Fibroblast of lung (primary cell): Measurements from ENCODE around the gene C20orf141. TPM values are rescaled to one million over a fixed set of nuclear protein-coding genes. Genes with fewer than 3 reads are reported as not detected.
A peak's percentile ranks its signal among the peaks of the same experiment; 100 is the strongest.

Source experiments
- DNase-seq, 2 donors: peaks; one replicate each; pipeline versions ENCODE4 v3.0.0 to v3.0.0-alpha.2; 2010; ENCODE audit warnings: low read depth in 2 of 2
- H2AFZ ChIP-seq: 2 replicates; pipeline ENCODE4 v1.5.1; 2012; ENCODE audit warnings: low read length, control low read depth, inconsistent platforms
- H3K27ac ChIP-seq: 2 replicates; pipeline ENCODE4 v1.5.1; 2011; ENCODE audit warnings: low read length, control low read depth; ENCODE audit not compliant: insufficient read depth
- H3K27me3 ChIP-seq: 2 replicates; pipeline ENCODE4 v1.5.1; 2011; ENCODE audit warnings: mild to moderate bottlenecking, low read length; ENCODE audit not compliant: control insufficient read depth, insufficient read depth
- H3K36me3 ChIP-seq: 2 replicates; pipeline ENCODE4 v1.5.1; 2011; ENCODE audit warnings: low read length; ENCODE audit not compliant: control insufficient read depth, insufficient read depth
- H3K4me1 ChIP-seq: 2 replicates; pipeline ENCODE4 v1.5.1; 2011; ENCODE audit warnings: low read length; ENCODE audit not compliant: control insufficient read depth, insufficient read depth; ENCODE audit errors: extremely low read depth
- H3K4me2 ChIP-seq: 2 replicates; pipeline ENCODE4 v1.5.1; 2011; ENCODE audit warnings: low read length, control low read depth; ENCODE audit not compliant: insufficient read depth; ENCODE audit errors: extremely low read depth
- H3K4me3 ChIP-seq, 4 experiments: fragments of 200-600 bp in 1 of 4; sonication (generic) in 1 of 4; replicated peaks in 1 of 4; 2 replicates each; pipeline ENCODE4 v1.5.1; 2011 to 2016; ENCODE audit warnings: low read length in 4 of 4, low read depth in 3 of 4, mild to moderate bottlenecking in 3 of 4, control low read depth in 2 of 4, inconsistent platforms in 1 of 4, mixed read lengths in 1 of 4; ENCODE audit not compliant: insufficient read depth in 1 of 4; ENCODE audit errors: control extremely low read depth in 1 of 4
- H3K79me2 ChIP-seq: 2 replicates; pipeline ENCODE4 v1.5.1; 2012; ENCODE audit warnings: mild to moderate bottlenecking, low read length, inconsistent platforms; ENCODE audit not compliant: control insufficient read depth, insufficient read depth
- H3K9ac ChIP-seq: 2 replicates; pipeline ENCODE4 v1.5.1; 2011; ENCODE audit warnings: mild to moderate bottlenecking, low read length, control low read depth; ENCODE audit not compliant: insufficient read depth
- H3K9me3 ChIP-seq: 2 replicates; pipeline ENCODE4 v1.5.1; 2012; ENCODE audit warnings: low read depth, low read length; ENCODE audit not compliant: control insufficient read depth, insufficient read depth
- H4K20me1 ChIP-seq: 2 replicates; pipeline ENCODE4 v1.5.1; 2011; ENCODE audit warnings: low read length; ENCODE audit not compliant: control insufficient read depth, insufficient read depth; ENCODE audit errors: extremely low read depth
- EZH2 ChIP-seq: IDR thresholded peaks from 2 replicates; pipeline ENCODE4 v1.5.1; 2012; ENCODE audit warnings: low read length, control low read depth, mild to moderate bottlenecking; ENCODE audit errors: missing control alignments
- polyA plus RNA-seq, 2 donors: library from polyadenylated mRNA; depleted of rRNA in 1 of 2; stranded (reverse) in 1 of 2; unstranded in 1 of 2; fragments of >200 nt; gene quantifications; 2 replicates each; pipeline ENCODE4 v1.2.1, GENCODE V29; 2011 to 2012; ENCODE audit warnings: missing spikeins in 1 of 2
- total RNA-seq: library from RNA; depleted of rRNA; stranded (reverse); fragments of >200 nt; gene quantifications from 2 replicates; pipeline ENCODE4 v1.2.1, GENCODE V29; 2014
- TF ChIP-seq, protein P1 (sequence below), 2 donors: IDR thresholded peaks in 1 of 2; conservative IDR thresholded peaks in 1 of 2; 1 replicate in 1 of 2; 2 replicates in 1 of 2; pipeline ENCODE4 v1.5.1; 2011 to 2012; ENCODE audit warnings: low read length in 2 of 2, control low read depth in 1 of 2, inconsistent platforms in 1 of 2, low read depth in 1 of 2, mild to moderate bottlenecking in 1 of 2

The C20orf141 gene
- total and polyA plus RNA-seq, 2 donors (not counting 1 experiment from before 2014, with no cell fraction given): 0.57 TPM; not detected in 1

DNA sequence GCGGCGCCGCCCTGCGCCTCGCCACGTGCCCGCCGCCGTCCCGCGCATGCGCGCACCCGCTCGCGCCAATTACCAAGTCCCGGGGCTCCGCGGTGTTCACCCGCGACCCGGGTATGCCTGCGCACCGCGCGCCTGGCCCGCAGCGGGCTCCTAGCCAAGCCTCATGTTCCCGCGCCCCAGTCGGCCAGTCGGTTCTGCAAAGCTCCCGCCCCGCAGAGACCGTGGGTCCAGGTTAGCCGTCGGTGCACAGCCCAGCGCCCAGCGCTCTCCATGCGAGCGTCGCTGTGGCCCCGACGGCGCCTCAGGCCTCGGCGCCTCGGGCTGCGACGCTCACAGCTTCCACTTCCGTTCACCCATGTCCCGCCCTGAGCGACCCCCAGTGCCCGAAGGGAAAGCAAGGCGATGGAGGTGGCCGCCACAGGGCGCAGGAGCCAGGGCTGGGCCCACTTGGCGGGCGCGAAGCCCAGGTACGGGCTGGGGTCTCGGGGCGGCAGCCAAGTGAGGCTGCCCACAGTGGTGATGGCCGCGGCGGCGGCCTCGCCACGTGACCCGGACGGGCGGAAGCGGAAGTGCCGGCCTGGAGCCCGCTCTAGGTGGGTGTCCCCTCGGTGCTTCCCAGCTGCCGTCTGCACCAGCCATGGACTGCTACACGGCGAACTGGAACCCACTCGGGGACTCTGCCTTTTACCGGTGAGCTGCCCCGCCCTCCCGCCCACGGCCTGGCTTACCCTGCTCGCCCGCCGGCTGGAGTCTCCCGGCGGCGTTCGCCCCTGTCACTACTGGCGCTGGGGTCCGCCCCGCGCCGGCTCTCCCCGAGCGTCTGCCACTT lies 25.6 kb downstream of the C20orf141 start, which contains the start of the genes PCED1A and VPS16:
PCED1A (minus strand) TSS at position 518 of the 829 bp plus-strand sequence. CDS start 743 bp downstream, outside the sequence.
VPS16 (plus strand) TSS at position 608 of the 829 bp plus-strand sequence; CDS start at position 638, 30 bp downstream.
- Histone ChIP-seq H3K4me3 (peak within 1 kb of the TSS; percentile 73 to 92 (median 82)), H4K20me1 (no peaks in the 10 kb centered on the region), H3K27me3 (no peaks in the 10 kb centered on the region), H3K4me2 (peak within 1 kb of the TSS; percentile 86), H3K79me2 (peaks cover 11% of the 10 kb centered on the region), H3K27ac (peak within 1 kb of the TSS; percentile 96), H3K4me1 (no peaks in the 10 kb centered on the region), H3K9me3 (no peaks in the 10 kb centered on the region), H2AFZ (peak within 1 kb of the TSS; percentile 94), H3K9ac (peak within 1 kb of the TSS; percentile 95), H3K36me3 (peaks cover 8% of the 10 kb centered on the region)
- TF ChIP-seq, protein P1, sequence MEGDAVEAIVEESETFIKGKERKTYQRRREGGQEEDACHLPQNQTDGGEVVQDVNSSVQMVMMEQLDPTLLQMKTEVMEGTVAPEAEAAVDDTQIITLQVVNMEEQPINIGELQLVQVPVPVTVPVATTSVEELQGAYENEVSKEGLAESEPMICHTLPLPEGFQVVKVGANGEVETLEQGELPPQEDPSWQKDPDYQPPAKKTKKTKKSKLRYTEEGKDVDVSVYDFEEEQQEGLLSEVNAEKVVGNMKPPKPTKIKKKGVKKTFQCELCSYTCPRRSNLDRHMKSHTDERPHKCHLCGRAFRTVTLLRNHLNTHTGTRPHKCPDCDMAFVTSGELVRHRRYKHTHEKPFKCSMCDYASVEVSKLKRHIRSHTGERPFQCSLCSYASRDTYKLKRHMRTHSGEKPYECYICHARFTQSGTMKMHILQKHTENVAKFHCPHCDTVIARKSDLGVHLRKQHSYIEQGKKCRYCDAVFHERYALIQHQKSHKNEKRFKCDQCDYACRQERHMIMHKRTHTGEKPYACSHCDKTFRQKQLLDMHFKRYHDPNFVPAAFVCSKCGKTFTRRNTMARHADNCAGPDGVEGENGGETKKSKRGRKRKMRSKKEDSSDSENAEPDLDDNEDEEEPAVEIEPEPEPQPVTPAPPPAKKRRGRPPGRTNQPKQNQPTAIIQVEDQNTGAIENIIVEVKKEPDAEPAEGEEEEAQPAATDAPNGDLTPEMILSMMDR (conservative IDR thresholded peaks at IDR 0.05 in 1 of 2, IDR thresholded peaks at IDR 0.05 in 1 of 2; ENCODE audit: low read depth in 1 of 2, low read length in 2 of 2): no peak
- TF ChIP-seq EZH2: no peak
- DNase-seq: peak; percentile 85 to 86

DNA sequence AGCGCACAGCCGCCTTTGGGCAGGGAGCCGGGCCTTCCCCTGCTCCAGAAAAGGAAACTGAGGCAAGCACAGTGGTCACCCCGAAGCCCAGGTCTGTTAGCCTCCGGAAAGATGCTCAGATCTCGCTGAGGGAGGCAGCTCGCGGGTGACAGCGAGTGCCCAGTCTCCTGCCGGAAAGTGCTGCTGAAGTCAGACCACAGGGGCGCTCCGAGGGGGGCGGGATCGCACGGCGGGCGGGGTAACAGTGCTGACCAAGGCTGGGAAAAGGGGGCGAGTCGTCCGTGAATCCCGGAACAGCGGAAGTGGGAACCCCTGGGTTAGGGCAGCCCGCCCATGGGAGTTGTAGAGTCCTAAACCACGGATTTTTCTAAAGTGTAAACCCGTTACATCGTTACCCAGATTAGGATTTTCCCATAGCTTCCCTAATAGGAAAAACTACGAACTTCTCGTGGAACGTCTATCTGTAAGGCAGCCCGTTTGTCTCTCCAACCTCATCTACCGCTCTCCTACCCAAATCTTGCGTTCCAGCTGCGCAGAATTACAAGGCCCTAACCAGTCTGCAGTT lies 26.3 kb downstream of the C20orf141 start:
- Histone ChIP-seq H3K79me2 (peaks cover 11% of the 10 kb centered on the region), H3K36me3 (peaks cover 7% of the 10 kb centered on the region), H3K9ac (peak overlapping the region; percentile 82), H3K4me3 (peak overlapping the region; percentile 63 to 92 (median 78)), H2AFZ (peak overlapping the region; percentile 78), H3K4me1 (no peaks in the 10 kb centered on the region), H3K27ac (peak overlapping the region; percentile 96), H3K9me3 (no peaks in the 10 kb centered on the region), H4K20me1 (no peaks in the 10 kb centered on the region), H3K27me3 (no peaks in the 10 kb centered on the region), H3K4me2 (peak overlapping the region; percentile 86)
- DNase-seq: peak; percentile 72 to 76
- TF ChIP-seq EZH2: no peak
- TF ChIP-seq, protein P1 (conservative IDR thresholded peaks at IDR 0.05 in 1 of 2, IDR thresholded peaks at IDR 0.05 in 1 of 2; ENCODE audit: low read depth in 1 of 2, low read length in 2 of 2): no peak

DNA sequence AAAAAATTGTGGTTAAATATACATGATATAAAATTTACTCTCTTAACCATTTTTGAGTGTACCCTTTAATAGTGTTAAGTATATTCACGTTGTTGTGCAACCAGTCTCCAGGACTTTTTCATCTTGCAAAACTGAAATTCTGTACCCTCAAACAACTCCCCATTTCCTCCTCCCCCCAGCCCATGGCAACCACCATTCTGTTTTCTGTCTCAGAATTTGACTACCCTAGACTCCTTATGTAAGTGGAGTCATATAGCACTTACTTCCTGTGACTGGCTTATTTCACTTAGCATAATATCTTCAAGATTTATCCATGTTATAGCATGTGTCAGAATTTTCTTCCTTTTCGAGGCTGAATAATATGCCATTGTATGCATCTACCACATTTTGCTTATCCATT lies 30.8 kb downstream of the C20orf141 start:
- H3K27ac ChIP-seq: no peak overlapping the region
- no peak overlapping the region for H2AFZ ChIP-seq
- TF ChIP-seq EZH2: no peak
- TF ChIP-seq, protein P1 (conservative IDR thresholded peaks at IDR 0.05 in 1 of 2, IDR thresholded peaks at IDR 0.05 in 1 of 2; ENCODE audit: low read depth in 1 of 2, low read length in 2 of 2): no peak
- no peaks in the 10 kb centered on the region for H3K9me3 ChIP-seq
- no peaks in the 10 kb centered on the region for H3K27me3 ChIP-seq
- no peaks in the 10 kb centered on the region for H3K4me1 ChIP-seq
- H4K20me1 ChIP-seq: no peaks in the 10 kb centered on the region
- no peak overlapping the region for H3K4me2 ChIP-seq
- H3K4me3 ChIP-seq: no peak overlapping the region
- H3K79me2 ChIP-seq: peaks cover 11% of the 10 kb centered on the region
- peaks cover 4% of the 10 kb centered on the region for H3K36me3 ChIP-seq
- H3K9ac ChIP-seq: no peak overlapping the region
- DNase-seq: no peak
